Mesothelial cell of epicardium (in vitro differentiated cells): ENCODE results near the gene LITAF. TPM values are rescaled to one million over a fixed set of nuclear protein-coding genes. Genes with fewer than 3 reads are reported as not detected.
A peak's percentile ranks its signal among the peaks of the same experiment; 100 is the strongest.

ENCODE experiments used
- DNase-seq, 2 experiments: peaks; one replicate each; pipeline ENCODE4 v3.0.0; 2021; ENCODE audit warnings: low spot score in 2 of 2; ENCODE audit not compliant: unreplicated experiment in 2 of 2
- H3K27ac Mint-ChIP-seq: 2 replicates; pipeline ENCODE4 v1.8.0; 2021; ENCODE audit warnings: mixed read lengths
- H3K27me3 Mint-ChIP-seq: 2 replicates; pipeline ENCODE4 v1.8.0; 2021; ENCODE audit warnings: low read depth, mixed read lengths
- H3K36me3 Mint-ChIP-seq: 2 replicates; pipeline ENCODE4 v1.8.0; 2021; ENCODE audit warnings: mixed read lengths
- H3K4me1 Mint-ChIP-seq: 2 replicates; pipeline ENCODE4 v1.8.0; 2021; ENCODE audit warnings: mixed read lengths
- H3K4me3 Mint-ChIP-seq: 2 replicates; pipeline ENCODE4 v1.8.0; 2021; ENCODE audit warnings: mild to moderate bottlenecking, moderate library complexity, mixed read lengths
- H3K9me3 Mint-ChIP-seq: 2 replicates; pipeline ENCODE4 v1.8.0; 2021; ENCODE audit warnings: mixed read lengths
- CTCF ChIP-seq: fragments of 200-600 bp; sonication (generic); IDR thresholded peaks from one replicate; pipeline ENCODE4 v1.5.0; 2021; ENCODE audit warnings: antibody characterized with exemption; ENCODE audit not compliant: unreplicated experiment
- total RNA-seq: library from RNA; stranded (reverse); gene quantifications from 3 replicates; pipeline ENCODE4 v1.2.1, GENCODE V29; 2021

LITAF gene
- total RNA-seq, 1 donor from 2014 or later = 60.8 TPM

GRCh38 chr16:11539641-11540050 is 47.1 kb downstream of the LITAF start:
- TF ChIP-seq CTCF = no peak
- Mint-ChIP-seq H3K27ac (no peak overlapping the region), H3K4me1 (peaks cover 5% of the 10 kb centered on the region), H3K9me3 (no peaks in the 10 kb centered on the region), H3K27me3 (no peaks in the 10 kb centered on the region), H3K4me3 (no peak overlapping the region), H3K36me3 (no peaks in the 10 kb centered on the region)
- DNase-seq = no peak

DNA sequence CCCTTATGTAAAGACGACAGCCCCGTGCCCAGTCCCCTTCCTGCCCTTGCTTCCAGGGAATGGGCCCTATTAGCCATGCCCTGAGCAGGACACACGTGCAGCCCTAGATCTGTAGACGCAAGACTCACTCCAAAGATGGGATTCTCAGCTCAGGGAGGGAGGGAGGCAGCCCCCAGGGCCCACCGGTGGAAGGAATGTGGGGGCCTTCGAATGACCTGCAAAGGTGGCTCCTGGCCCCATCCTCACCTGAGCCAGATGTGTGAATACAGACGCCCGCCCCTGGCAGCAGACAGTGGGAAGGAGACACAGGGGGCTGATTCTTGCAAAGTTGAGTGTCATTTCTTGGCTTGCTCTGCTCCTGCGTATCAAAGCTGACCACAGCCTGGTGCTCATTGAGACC is 47.8 kb downstream of the LITAF start:
- H3K27me3 Mint-ChIP-seq = no peaks in the 10 kb centered on the region
- H3K4me3 Mint-ChIP-seq = no peak overlapping the region
- no peak for DNase-seq
- no peak overlapping the region for H3K27ac Mint-ChIP-seq
- no peaks in the 10 kb centered on the region for H3K9me3 Mint-ChIP-seq
- peaks cover 11% of the 10 kb centered on the region for H3K4me1 Mint-ChIP-seq
- TF ChIP-seq CTCF = no peak
- no peaks in the 10 kb centered on the region for H3K36me3 Mint-ChIP-seq

GRCh38 chr16:11536104-11536866 is 50.4 kb downstream of the LITAF start:
- Mint-ChIP-seq H3K4me1 (peaks cover 11% of the 10 kb centered on the region), H3K4me3 (no peak overlapping the region), H3K36me3 (no peaks in the 10 kb centered on the region), H3K27ac (no peak overlapping the region), H3K9me3 (no peaks in the 10 kb centered on the region), H3K27me3 (no peaks in the 10 kb centered on the region)
- no peak for DNase-seq
- no peak for TF ChIP-seq CTCF

GRCh38 chr16:11535494-11535893 is 51.2 kb downstream of the LITAF start:
- Mint-ChIP-seq H3K27ac (peak overlapping the region; percentile 15), H3K36me3 (no peaks in the 10 kb centered on the region)
- no peak for TF ChIP-seq CTCF

DNA sequence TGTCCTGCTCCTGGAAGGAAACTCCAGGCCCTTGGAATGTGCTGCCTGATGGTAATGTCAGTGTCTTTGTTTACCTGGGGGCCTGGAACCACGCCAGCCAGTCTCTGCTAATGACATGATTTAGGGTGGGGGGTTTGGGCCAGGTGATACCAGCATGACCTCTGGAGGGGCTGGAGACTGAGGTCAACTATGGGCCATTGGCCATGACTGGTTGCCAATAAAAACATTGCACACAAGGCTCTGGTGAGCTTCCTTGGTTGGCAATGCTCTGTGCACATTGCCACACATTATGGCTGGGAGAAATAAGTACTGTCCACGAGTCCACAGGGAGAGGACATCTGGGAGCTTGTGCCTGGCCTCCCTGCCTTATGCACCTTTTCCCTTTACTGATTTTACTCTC is 52.5 kb downstream of the LITAF start:
- Mint-ChIP-seq H3K27ac (no peak overlapping the region), H3K4me1 (peaks cover 11% of the 10 kb centered on the region), H3K9me3 (no peaks in the 10 kb centered on the region), H3K36me3 (no peaks in the 10 kb centered on the region), H3K27me3 (no peaks in the 10 kb centered on the region), H3K4me3 (no peak overlapping the region)
- TF ChIP-seq CTCF = no peak
- DNase-seq = no peak

More at GRCh38 chr16:11535494-11535893, 51.2 kb downstream of the LITAF start:
- no peaks in the 10 kb centered on the region for H3K9me3 Mint-ChIP-seq
- no peak for DNase-seq
- H3K4me1 Mint-ChIP-seq = peaks cover 11% of the 10 kb centered on the region
- no peaks in the 10 kb centered on the region for H3K27me3 Mint-ChIP-seq
- no peak overlapping the region for H3K4me3 Mint-ChIP-seq
